HG02938 (cell line): ENCODE measurements around the gene ZMYND8.

Source experiments
- ATAC-seq: cut with Tn5 transposase; IDR thresholded peaks from one replicate; pipeline ENCODE4 v1.9.1; 2021; ENCODE audit warnings: mild to moderate bottlenecking, moderate library complexity; ENCODE audit not compliant: unreplicated experiment

The ZMYND8 gene

DNA sequence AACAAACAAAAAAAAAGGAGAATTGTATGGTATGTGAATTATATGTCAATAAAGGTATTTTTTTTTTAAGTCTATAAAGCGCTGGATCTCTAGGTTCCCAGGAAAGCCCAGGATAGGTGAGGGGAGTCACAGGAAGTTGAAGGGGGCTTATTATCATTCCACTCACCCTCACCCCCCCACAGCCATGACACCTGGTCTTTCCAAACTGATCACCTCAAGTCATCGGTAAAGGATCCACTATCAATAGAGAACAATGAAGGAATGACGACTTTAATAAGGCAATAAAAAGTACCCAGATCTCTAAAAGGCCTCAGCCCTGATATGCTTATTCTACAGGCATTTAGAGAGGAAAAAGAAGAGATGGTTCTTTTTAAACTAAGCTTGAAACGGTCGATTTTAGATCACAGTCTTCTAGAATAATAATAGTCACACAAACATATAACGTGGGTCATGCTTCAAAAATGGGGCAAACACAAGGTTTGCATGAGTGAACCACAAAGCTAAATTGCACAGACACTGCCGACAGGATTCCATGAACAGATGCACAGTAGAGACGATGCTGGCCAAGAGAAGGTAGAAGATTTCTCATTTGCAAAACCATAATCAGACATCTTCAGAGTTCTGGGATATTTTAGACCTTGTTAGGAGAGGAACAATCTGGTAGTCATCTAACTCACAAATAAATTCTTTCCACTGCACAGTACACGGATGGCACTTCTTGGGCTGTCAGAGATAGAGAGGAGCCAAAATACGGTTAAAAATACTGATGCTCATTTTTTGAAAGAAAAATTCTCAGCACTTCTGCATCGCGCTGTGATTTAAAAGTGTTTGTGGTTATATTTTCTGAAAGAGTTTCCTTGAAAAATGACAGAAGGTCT is 21.0 kb downstream of the ZMYND8 start:
- no peak for ATAC-seq

DNA sequence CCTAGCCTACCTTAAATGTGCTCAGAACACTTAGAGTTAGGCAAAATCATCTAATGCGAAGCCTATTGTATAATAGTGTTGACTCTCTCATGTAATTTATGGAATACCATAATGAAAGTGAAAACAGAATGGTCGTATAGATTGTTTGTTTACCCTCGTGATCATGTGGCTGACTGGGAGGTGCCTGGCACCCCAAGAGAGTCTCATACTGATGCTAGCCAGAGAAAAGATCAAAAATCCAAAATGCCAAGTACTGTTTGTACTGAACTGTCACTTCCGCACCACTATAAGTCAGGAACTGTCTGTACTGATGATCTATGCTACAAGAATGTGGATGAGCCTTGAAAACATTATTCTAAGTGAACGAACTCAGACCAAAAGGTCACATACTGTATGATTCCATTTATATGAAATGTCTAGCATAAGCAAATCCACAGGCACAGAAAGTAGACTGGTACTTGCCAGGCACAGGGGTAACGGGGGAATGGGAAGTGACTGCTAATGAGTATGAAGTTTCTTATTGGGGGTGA is 22.4 kb downstream of the ZMYND8 start:
- no peak for ATAC-seq

- no peak for ATAC-seq
Observed at GRCh38 chr20:47332381-47333206, 23.9 kb downstream of the ZMYND8 start.

GRCh38 chr20:47330933-47331708 is 25.4 kb downstream of the ZMYND8 start:
- ATAC-seq = no peak

DNA sequence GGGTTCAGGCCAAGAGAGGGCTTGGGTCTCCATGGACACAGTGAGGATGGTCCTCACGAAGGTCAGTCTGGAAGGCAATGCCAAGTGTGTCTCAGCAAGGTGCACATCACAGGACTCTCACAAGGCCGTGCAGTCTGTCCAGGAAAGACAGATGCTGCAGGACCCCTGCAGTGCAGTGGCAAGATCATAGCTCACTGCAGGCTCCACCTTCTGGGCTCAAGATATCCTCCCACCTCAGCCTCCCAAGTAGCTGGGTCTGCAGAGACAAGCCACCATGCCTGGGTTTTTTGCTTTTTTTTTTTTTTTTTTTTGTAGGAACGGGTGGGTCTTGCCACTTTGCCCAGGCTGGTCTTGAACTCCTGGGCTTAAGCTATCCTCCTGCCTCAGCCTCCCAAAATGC is 26.4 kb downstream of the ZMYND8 start:
- ATAC-seq = no peak

GRCh38 chr20:47328129-47328528 is 28.4 kb downstream of the ZMYND8 start:
- ATAC-seq = no peak

DNA sequence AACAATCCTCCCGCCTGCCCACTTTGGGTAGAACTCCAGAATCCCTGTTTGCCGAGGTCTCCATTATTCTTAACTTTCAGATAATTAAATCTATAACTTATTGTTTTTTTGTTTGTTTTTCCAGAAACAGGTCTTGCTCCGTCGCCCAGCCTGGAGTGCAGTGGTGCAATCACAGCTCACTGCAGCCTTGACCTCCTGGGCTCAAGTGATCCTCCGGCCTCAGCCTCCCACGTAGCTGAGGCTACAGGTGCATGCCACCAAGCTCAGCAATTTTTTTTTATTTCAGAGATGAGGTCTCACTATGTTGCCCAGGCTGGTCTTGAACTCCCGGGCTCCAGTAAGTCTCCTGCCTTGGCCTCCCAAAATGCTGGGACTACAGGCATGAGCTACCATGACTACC is 28.8 kb downstream of the ZMYND8 start:
- ATAC-seq = no peak

GRCh38 chr20:47326658-47327268 is 29.7 kb downstream of the ZMYND8 start:
- ATAC-seq = no peak

- ATAC-seq = no peak
Observed at GRCh38 chr20:47325242-47325641, 31.3 kb downstream of the ZMYND8 start.

GRCh38 chr20:47320990-47321805 is 35.3 kb downstream of the ZMYND8 start:
- ATAC-seq = no peak

GRCh38 chr20:47319517-47320252 is 36.8 kb downstream of the ZMYND8 start:
- no peak for ATAC-seq

DNA sequence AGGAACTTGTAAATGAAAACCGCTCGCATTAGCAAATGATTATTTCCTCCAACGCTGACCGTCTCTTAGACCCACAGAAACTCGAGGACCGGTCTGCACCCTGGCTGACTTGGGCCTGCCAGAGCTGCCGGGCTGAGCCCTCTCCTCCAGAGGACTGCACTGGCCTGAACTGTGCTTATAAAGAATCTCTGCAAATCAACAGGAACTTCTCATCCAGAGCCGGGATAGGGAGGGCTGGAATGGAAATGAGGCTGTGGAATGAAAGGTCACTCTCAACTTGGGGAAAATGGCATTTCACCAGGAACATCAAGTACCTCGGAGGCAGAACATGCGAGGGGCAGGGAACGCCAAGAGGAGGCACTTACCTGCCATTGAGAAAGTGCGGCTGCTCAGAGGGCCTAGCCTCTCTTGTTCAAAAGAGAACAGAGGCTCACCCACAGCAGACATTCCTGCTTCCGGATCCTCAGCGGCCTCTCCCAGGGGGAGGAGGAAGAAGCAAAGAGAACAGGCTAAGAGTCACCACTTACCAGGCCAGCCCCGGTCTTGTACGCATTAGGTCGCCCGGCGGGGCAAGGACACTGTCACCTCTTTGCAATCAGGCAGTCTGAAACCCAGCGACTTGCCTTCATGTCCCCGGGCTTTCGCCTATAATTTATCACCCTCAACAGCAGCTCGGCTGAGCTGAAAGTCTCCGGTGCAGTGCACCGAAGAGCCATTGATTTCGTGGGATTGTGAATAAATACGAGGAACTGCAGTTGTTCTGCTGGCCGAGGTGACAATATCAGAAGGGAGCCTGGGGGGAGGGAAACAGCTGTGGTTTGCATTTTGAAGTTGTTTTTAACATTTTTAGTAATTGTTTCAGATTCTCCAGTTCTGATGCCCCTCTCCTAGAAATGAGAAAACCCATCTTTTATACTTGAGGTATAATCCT is 37.6 kb downstream of the ZMYND8 start:
- no peak for ATAC-seq

GRCh38 chr20:47318027-47318585 is 38.4 kb downstream of the ZMYND8 start:
- ATAC-seq = no peak

GRCh38 chr20:47317127-47317895 is 39.2 kb downstream of the ZMYND8 start:
- no peak for ATAC-seq

- no peak for ATAC-seq
Observed at GRCh38 chr20:47316776-47317126, 39.7 kb downstream of the ZMYND8 start.

GRCh38 chr20:47315339-47316056 is 41.0 kb downstream of the ZMYND8 start:
- no peak for ATAC-seq
